Measurements from ENCODE around the gene ZDHHC14. TPM values are rescaled to one million over a fixed set of nuclear protein-coding genes. Genes with fewer than 3 reads are reported as not detected.
"Not testable (repeated sequence)": the region's sequence is repeated elsewhere in the genome, so short reads cannot be mapped to it uniquely, and the experiment has no call there.

ZDHHC14 gene
- total RNA-seq, 3 donors from 2014 or later, result 9.1 to 10.5 (median 10.0) TPM

- H3K4me1 ChIP-seq (ENCODE audit: low read depth), result no peaks in the 10 kb centered on the region
- intact Hi-C loops (cut with DNase I, micrococcal nuclease), result no loop called here
- TF ChIP-seq, protein P1, sequence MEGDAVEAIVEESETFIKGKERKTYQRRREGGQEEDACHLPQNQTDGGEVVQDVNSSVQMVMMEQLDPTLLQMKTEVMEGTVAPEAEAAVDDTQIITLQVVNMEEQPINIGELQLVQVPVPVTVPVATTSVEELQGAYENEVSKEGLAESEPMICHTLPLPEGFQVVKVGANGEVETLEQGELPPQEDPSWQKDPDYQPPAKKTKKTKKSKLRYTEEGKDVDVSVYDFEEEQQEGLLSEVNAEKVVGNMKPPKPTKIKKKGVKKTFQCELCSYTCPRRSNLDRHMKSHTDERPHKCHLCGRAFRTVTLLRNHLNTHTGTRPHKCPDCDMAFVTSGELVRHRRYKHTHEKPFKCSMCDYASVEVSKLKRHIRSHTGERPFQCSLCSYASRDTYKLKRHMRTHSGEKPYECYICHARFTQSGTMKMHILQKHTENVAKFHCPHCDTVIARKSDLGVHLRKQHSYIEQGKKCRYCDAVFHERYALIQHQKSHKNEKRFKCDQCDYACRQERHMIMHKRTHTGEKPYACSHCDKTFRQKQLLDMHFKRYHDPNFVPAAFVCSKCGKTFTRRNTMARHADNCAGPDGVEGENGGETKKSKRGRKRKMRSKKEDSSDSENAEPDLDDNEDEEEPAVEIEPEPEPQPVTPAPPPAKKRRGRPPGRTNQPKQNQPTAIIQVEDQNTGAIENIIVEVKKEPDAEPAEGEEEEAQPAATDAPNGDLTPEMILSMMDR (IDR thresholded peaks at IDR 0.05), result no peak
- no peaks in the 10 kb centered on the region for H3K36me3 ChIP-seq (ENCODE audit: low read depth)
- no peak for ATAC-seq
- H3K4me3 ChIP-seq, result no peak overlapping the region
- peaks cover 11% of the 10 kb centered on the region for H3K9me3 ChIP-seq
- DNase-seq, result no peak
Measured at GRCh38 chr6:157695301-157696040, 314.5 kb downstream of the ZDHHC14 start.

GRCh38 chr6:157699777-157700636 lies 319.0 kb downstream of the ZDHHC14 start:
- intact Hi-C loops (cut with DNase I, micrococcal nuclease), result no loop called here

GRCh38 chr6:157706351-157706750 lies 325.4 kb downstream of the ZDHHC14 start:
- DNase-seq; ATAC-seq; H3K9me3 ChIP-seq; intact Hi-C loops (cut with DNase I, micrococcal nuclease); H3K36me3 ChIP-seq (ENCODE audit: low read depth); H3K4me3 ChIP-seq; H3K4me1 ChIP-seq (ENCODE audit: low read depth): not testable (repeated sequence)

More at GRCh38 chr6:157699777-157700636, 319.0 kb downstream of the ZDHHC14 start:
- ATAC-seq (no peak), DNase-seq (no peak)
- H3K9me3 ChIP-seq, result peaks cover 11% of the 10 kb centered on the region
- H3K4me3 ChIP-seq, result no peak overlapping the region
- no peaks in the 10 kb centered on the region for H3K36me3 ChIP-seq (ENCODE audit: low read depth)
- TF ChIP-seq, protein P1 (IDR thresholded peaks at IDR 0.05), result no peak
- H3K4me1 ChIP-seq (ENCODE audit: low read depth), result no peaks in the 10 kb centered on the region

DNA sequence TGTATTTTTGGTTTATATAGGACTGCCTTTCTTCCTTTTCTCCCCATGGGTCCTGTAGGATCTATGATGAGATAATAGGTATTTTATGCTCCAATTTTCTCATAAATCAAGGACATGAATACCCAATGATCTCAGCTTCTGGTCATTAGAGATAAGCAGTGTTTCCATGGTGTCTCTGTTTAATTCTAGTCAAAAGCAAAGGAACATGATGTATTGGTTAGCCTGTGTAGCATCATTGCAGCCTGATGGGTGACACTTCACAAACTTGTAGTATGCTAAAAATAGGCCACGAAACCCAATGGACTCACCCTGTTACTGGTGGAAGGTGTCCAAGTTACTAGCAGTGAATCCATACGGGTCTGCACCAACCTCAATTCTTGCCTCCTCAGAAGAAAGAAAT lies 325.9 kb downstream of the ZDHHC14 start:
- no peak for DNase-seq
- ATAC-seq, result no peak
- intact Hi-C loops (cut with DNase I, micrococcal nuclease), result no loop called here

GRCh38 chr6:157707576-157707975 lies 326.6 kb downstream of the ZDHHC14 start:
- ATAC-seq, result no peak
- Histone ChIP-seq H3K36me3 (ENCODE audit: low read depth) (no peaks in the 10 kb centered on the region), H3K9me3 (no peaks in the 10 kb centered on the region), H3K4me1 (ENCODE audit: low read depth) (no peaks in the 10 kb centered on the region), H3K4me3 (no peak overlapping the region)
- DNase-seq, result no peak
- TF ChIP-seq, protein P1 (IDR thresholded peaks at IDR 0.05), result no peak
- intact Hi-C loops (cut with DNase I, micrococcal nuclease), result no loop called here

More for the DNA sequence above, 325.9 kb downstream of the ZDHHC14 start:
- Histone ChIP-seq H3K4me3 (no peak overlapping the region), H3K9me3 (no peaks in the 10 kb centered on the region), H3K4me1 (ENCODE audit: low read depth) (no peaks in the 10 kb centered on the region), H3K36me3 (ENCODE audit: low read depth) (no peaks in the 10 kb centered on the region)
- TF ChIP-seq, protein P1 (IDR thresholded peaks at IDR 0.05), result no peak

GRCh38 chr6:157708239-157708638 lies 327.2 kb downstream of the ZDHHC14 start:
- Histone ChIP-seq H3K4me1 (ENCODE audit: low read depth) (no peaks in the 10 kb centered on the region), H3K36me3 (ENCODE audit: low read depth) (no peaks in the 10 kb centered on the region), H3K4me3 (no peak overlapping the region), H3K9me3 (no peaks in the 10 kb centered on the region)
- intact Hi-C loops (cut with DNase I, micrococcal nuclease), result no loop called here
- TF ChIP-seq, protein P1 (IDR thresholded peaks at IDR 0.05), result no peak
- DNase-seq (no peak), ATAC-seq (no peak)
